VCaP (cell line): Measurements from ENCODE around the gene PICK1.
"Not testable (repeated sequence)": the region's sequence is repeated elsewhere in the genome, so short reads cannot be mapped to it uniquely, and the experiment has no call there.

Experiments
- H3K27ac ChIP-seq: fragments of 450-650 bp; 2 replicates; pipeline ENCODE4 v1.5.1; 2017
- CTCF ChIP-seq: fragments of 450-650 bp; conservative IDR thresholded peaks from 2 replicates; pipeline ENCODE4 v1.5.1; 2017; ENCODE audit warnings: mild to moderate bottlenecking, moderate library complexity

The PICK1 gene

GRCh38 chr22:38115423-38116205 lies 58.4 kb downstream of the PICK1 start:
- no peak for TF ChIP-seq CTCF
- H3K27ac ChIP-seq = no peak overlapping the region

DNA sequence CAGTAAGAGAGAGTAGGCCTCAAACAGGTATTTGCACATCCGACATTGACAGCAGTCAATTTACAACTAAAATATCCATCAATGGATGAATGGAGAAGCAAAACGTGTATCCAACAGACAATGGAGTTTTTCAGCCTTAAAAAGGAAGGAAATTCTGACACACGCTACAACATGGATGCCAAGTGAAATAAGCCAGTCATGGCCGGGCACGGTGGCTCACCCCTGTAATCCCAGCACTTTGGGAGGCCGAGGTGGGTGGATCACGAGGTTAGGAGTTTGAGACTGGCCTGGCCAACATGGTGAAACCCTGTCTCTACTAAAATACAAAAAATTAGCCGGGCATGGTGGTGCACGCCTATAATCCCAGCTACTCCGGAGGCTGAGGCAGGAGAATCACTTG lies 60.4 kb downstream of the PICK1 start:
- not testable (repeated sequence) for H3K27ac ChIP-seq

GRCh38 chr22:38118182-38118581 lies 61.0 kb downstream of the PICK1 start:
- H3K27ac ChIP-seq = no peak overlapping the region
- no peak for TF ChIP-seq CTCF

DNA sequence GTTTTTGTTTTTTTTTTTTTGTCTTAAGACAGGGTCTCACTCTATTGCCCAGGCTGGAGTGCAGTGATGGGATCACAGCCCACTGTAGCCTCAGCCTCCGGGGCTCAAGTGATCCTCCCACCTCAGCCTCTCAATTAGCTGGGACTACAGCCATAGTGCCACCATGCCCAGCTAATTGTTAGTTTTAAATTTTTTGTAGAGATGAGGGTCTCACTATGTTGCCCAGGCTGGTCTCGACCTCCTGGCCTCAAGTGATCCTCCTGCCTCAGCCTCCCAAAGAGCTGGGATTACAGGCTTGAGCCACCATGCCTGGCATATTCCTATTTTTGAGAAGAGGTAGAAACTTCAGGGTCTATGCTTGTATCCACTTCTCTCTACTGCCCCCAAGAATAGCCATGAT lies 61.5 kb downstream of the PICK1 start:
- not testable (repeated sequence) for H3K27ac ChIP-seq

GRCh38 chr22:38120359-38121110 lies 63.3 kb downstream of the PICK1 start:
- H3K27ac ChIP-seq = no peak overlapping the region
- no peak for TF ChIP-seq CTCF

- no peak for TF ChIP-seq CTCF
- H3K27ac ChIP-seq = no peak overlapping the region
These were observed 65.4 kb downstream of the PICK1 start for GRCh38 chr22:38122616-38123015.

DNA sequence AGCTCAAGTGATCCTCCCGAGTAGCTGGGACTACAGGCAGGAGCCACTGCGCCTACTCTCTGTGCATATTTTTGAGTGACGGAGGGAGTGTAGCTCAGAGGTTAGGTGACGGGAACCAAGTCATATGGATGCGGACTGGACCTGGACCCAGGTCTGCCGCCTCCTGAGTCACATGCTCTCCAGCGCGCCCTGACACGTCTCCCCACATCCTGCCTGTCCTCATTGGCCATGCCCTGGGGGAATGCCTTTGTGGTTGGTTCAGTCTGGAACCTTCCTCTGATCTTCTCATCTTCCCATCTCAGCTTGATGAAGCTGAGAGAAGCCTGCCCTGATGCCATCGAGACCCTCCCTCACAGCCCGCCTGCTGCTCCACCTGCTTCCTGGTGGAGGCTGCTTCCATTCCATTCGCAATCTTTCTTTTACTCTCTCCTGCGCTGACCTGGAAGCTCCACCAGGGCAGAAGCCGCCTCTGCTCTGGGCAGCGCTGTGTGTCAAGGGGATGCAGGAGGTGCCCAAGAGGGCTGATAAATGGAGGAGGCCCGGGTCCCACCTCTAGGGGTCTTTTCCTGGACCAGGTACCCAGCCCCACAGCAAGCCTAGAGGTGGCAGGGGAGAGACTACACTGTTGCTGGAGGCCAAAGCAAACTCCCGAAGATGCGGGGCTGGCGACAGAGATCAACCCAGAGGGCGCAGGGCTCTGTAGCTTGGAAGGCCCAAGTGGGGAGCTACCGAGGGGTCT lies 67.2 kb downstream of the PICK1 start:
- no peak overlapping the region for H3K27ac ChIP-seq
- TF ChIP-seq CTCF = no peak

DNA sequence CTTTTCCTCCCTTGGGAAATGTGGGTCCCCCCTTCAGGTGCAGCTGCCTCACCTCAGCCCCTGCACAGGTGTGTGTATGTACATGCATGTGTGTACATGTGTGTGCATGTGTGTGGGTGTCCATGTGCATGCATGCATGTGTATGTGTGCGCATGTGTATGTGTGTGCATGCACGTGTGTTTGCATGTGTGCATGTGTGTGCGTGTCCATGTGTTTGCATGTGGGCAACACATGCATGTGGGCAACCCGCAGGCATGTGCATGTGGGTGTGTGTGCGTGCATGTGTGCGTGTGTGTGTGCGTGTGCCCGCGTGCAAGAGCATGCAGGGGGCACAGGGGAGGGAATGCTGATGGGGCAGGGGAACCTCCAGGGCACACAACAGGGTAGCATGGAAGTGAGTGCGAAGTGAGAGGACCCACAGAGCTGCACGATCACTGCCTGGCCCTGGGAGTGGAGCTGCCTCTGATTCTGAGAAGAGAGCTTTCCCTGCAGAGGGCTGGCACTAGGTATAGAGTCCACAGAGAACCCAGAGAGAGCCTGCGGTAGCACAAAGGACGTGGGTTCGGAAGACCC lies 67.9 kb downstream of the PICK1 start:
- H3K27ac ChIP-seq = no peak overlapping the region
- TF ChIP-seq CTCF = no peak
